HG02981 (cell line): ENCODE data around the gene CCDC142.
A peak's percentile ranks its signal among the peaks of the same experiment; 100 is the strongest.

Experiments used
- ATAC-seq: cut with Tn5 transposase; IDR thresholded peaks from one replicate; pipeline ENCODE4 v1.9.1; 2021; ENCODE audit warnings: mild to moderate bottlenecking, moderate library complexity; ENCODE audit not compliant: unreplicated experiment

CCDC142 gene

DNA sequence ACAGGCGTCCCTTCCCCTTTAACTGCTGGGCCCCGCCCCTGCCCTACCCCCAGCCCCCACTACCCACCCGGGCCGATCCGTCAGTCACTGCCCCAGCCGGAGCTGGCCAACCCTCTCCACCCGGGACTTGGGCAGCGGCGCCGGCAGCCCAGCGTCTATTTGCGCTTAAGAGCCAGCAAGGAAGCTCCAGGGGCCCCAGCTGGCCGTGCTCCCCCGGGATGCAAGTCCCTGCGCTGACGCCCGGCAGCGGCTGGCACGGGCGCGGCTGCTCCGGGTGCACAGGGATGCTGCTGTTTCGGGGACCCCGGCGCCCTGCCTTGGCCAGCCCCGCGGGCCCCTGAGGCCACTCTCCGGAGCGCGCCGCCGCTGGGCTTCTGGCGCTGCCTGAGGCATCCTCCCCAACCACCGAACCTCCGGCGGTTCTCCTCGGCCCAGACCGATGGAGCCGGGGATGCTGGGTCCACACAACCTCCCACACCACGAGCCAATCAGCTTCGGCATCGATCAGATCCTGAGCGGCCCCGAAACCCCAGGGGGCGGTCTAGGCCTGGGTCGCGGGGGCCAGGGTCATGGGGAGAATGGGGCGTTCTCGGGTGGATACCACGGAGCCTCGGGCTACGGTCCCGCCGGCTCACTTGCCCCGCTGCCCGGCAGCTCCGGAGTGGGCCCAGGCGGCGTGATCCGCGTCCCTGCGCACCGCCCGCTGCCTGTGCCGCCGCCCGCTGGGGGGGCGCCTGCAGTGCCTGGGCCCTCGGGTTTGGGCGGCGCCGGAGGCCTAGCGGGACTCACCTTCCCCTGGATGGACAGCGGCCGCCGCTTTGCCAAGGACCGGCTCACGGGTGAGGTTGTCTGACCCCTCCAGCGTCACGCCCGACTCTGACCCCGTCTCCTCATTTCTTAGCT, 31.8 kb upstream of the CCDC142 start, which contains the start of gene TLX2:
Gene TLX2, plus strand, starts transcription at position 83 of the 903 bp plus-strand sequence. Its CDS starts 357 bp downstream, at position 440.
- no peak for ATAC-seq

DNA sequence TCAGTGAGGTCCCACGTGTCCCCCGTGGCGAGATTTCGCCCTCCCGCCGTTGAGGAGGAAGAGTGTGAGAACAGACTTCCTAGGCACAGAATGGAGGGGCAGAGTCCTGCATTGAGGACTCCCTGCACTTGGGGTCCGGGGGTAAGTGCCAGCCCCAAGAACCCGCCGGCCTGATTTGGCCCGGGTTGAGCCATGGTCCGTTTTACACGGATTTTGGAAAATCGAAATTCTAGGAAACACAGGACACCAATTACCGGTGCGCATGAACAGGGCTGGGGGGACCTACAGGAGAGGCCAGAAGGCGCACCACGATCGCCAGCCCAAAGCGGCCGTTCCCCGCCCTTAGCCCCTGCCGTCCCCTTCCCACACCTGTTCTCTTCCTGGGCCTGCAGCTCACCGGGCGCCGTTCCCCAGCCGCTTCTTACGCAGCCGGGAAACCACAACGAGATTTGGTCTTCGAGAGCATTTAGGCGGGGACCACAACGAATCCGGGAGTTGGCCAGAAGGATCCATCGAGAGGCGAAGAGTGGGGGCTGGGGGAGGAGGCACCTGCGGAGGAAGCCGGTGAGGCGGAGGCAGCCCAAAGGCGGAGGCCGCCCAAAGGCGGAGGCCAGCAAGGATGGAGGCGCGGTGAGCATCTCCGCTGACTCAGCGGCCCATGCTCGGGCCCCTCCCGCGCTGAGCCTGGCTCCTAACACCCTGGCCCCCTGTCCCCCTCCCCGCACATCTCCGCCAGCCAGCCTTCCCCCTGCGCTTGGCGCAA, 31.0 kb upstream of the CCDC142 start:
- no peak for ATAC-seq

DNA sequence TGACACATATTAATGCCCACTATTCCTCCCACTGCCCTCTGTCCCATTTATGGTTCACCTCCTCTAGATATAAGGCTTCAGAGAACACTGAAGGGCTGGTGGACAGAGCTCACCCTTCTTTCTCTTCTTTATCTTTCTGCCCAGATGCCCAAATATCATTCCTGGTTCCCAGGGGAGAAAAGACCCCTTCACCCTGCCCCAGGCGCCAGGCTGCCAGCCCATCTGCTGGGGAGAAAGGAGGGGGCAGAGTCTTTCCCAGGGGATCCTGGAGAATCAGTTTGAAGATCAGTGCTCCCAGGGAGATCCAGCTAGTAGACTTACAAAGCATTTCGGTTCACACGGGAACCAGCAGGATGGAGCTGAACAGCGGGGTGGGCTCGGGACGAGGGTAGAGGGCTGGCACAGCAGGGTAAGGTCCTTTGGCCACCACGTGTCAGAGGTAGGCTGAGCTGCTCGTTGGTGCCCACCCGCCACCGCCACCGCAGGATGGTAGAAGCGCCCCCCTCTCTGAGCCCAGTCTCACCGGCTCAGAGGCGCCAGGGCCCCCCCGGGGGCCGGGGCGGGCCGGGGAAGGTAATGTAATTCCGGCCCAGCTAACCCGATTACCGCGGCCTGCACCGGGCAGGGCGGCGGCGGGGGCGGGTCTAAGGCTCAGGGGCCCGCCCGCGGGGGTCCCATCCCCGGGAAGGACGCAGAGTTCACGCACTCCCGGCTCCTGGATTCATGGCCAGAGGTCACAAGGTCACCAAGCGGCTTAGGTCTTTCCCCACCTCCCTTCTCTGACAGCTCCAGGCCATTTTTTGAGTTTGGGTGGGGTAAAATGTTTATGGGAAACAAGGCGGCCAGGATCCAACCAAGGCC, 30.2 kb upstream of the CCDC142 start:
- ATAC-seq, result no peak

DNA sequence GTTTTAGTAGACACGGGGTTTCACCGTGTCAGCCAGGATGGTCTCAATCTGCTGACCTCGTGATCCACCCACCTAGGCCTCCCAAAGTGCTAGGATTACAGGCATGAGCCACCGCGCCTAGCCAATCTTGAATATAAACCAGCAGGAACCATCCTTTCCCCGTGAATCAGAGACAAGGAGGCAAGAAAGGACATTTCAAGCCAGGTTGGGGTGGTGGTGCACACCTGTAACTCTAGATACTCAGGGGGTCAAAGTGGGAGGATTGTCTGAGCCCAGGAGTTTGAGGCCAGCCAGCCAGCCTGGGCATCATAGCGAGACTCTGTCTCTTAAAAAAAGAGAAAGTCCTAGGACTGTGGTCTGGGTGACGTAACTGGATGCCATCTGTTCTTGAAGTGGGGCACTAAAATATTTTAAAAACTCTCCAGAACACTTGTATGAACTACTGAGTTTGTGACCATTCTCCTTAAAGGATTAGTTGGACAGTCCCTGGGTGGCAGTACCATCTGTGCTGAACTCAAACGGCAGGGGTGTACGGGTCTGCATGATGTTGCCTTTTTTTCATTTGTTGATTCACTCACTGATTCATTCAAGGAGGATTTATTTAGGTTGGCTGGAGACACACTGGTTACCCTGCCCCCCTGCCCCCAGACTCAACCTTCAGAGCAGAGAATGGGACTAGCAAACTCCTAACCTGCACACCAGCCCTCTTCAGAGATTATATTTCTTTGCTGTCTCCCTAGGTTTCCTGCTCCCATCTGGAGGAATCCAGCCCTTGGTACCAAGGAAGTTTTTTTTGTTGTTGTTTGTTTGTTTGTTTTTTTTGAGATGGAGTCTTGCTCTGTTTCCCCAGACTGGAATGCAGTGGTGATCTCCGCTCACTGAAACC, 28.5 kb upstream of the CCDC142 start:
- no peak for ATAC-seq

DNA sequence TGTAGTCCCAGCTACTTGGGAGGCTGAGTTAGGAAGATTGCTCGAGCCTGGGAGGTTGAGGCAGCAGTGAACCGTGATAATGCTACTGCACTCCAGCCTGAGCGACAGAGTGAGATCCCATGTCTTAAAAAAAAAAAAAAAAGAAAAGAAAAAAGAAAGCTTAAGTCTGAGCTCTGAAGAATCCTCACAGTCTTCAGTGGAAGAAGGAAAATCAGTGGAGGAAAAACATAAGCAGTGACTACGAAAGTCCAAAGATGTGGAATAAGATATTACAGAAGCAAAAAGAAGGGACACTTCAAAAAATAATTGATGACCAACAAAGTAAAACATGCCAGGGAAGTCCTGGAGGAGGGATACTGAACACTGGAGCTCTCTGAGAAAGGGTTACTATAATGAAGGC, 27.5 kb upstream of the CCDC142 start:
- no peak for ATAC-seq

DNA sequence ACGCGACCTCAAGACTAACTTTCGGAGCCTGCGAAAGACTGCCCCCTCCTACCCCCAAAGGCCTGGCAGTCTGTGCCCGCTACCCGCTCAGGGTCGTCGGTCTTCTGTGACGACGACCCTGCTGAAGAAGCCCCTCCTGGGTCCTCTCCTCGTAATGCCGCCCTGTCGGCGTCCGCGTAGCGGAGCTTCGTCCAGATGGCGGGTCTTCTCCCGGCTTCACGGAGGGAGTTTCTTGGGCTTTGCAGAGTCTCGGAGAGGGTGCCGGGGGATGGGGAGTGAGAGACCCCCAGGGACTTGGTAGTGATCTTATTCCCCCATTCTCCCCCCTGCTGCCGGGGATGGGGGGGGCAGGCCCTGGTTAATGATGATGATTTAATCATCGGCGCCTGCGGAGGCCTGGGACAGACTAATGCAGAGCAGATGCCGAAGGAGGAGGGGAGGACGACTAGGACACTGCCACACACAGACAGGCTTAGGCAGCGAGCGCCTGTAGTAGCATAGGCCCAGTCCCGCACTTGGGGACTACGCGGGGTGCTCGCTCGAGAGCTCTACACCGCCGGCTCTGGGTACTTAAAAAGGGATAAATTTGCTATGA, 25.2 kb upstream of the CCDC142 start:
- no peak for ATAC-seq

DNA sequence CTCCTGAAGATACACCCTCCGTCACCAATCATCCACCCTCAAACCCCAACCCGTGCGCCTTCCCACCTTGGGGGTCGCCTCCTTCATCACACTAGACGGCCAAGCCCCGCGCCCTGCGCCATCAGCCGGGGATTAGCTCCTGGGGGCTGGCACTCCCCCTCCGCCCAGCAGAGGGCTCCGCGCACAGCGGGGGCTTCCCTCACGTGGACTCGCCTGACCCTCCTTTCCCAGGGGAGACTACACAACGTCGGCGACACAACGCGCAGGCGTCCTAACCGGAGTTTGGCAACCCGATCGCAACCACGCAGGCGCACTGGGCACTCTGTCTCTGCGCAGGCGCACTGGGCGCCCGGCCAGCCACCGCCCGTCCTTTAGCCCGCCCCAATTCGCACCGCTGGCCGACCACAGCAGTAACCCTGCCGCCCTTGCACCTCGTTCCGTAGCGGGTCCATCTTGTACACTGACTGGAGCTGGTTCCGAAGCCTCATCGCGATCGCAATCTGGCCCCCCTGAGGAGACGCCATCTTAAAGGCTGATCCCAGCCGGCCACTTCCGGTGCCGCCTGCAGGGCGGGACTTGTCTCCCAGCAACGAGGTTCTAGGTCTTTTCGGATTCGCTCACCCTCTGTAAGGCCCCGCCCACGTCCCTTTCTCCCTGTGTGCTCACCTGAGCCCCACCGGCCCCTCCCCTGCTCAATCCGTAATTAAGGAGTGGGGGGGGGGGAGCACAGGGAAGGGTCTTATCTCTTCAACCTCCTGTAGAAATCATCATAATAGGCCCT, 24.5 kb upstream of the CCDC142 start, which contains the start of gene PCGF1:
Gene PCGF1, minus strand, starts transcription at position 551 of the 781 bp plus-strand sequence. Its CDS starts 27 bp downstream, at position 524.
- peak; percentile 84 for ATAC-seq

DNA sequence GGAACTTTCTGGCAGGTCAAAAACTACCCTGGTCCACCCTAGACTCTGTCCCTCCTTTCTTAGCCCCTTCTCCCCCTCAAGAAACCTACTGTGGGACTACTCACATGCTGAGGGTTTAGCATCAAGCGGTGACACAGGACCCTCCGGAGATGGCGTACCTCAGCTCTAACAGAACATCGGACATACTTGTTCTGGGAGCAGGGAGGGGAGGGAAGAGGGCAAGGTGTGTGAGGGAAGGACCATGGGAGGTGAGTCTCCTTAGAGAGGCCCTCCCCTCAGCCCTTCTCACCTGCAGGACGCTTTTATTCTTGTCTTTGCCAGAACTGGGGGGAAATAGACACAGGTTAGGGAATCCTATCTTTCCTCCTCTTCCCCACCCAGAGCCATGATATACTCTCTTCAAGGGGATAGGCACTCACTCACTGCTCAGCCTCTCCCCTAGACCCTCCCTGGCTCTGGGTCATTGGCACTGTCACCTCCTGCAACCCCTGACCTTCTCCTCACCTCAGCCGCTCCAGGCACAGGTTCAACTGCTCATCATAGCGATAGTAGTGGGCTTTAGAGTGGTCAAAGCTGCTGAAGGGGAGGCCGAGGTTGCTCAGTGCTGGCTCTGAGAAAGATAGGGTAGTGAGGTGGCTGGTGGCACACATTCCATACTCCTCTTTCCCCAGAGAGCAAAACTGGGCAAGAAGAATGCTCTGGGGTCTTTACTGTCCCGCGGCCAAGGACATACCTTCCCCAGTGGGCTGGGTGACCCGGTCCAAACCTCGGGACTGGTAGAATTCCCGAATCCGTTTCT, 22.8 kb upstream of the CCDC142 start:
- ATAC-seq, result no peak

DNA sequence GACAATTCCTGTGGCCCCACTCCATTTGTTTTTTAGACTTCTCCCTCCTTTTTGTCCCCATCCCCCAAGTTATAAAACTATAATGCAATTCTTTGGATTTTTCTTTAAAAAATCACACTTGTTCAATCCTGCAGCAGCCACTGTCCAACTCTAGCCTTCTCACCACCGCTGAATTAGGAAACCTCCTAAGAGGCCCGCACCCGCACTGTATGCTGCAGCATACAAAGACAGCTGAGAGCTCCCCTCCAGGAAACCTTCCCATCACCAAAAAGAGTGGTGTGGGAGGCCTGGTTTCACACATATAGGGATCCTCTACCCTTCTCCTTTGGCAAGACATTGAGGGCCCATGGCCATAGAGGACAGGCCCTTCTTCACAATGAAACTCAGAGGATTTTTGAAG, 21.8 kb upstream of the CCDC142 start:
- no peak for ATAC-seq

DNA sequence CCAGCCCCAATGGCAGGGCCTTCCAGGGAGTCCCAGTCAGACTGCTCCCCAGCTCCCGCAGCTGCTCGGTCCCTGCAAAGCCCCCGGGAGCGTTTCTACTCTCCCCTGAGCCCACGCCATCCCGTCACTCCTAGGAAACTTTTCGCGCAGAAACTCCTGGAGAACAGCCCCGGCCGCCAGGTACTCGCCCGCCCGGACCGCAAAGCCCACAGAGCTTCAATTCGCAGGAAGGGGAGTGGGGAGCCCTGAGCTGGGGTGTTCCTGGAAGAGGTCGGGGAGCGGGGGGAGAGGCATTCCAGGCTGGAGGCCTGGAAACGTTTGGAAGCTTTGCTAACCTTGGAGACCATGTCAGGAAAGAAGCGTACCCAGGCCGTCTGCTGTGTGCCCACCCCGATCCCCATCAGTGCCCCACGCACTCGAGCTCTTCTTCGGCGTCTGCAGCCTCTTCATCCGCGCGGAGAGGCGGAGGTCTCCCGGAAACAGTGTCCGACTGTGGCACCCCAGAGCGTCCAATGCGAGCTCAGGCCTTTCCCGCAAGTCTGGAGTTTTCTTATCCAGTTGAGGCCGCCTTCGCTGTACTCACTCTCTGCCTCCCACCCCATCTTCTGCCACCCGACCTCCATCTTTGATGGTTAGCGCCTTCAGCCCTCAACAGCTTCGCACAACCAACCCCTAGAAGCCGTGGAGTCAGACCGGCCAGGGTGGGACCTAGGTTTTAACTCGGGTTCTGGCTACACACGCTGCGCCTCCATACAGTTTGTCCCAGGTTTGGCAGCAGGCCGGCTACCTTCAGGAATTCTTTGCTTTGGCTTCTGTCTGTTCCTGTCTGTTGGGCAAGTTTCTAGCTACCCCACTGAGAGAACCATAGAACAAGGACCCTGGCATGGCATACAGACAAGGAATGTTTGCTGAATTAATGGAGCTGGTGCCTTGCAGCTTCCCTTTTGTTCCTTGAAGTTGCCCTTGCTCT, 21.0 kb upstream of the CCDC142 start:
- ATAC-seq, result no peak

DNA sequence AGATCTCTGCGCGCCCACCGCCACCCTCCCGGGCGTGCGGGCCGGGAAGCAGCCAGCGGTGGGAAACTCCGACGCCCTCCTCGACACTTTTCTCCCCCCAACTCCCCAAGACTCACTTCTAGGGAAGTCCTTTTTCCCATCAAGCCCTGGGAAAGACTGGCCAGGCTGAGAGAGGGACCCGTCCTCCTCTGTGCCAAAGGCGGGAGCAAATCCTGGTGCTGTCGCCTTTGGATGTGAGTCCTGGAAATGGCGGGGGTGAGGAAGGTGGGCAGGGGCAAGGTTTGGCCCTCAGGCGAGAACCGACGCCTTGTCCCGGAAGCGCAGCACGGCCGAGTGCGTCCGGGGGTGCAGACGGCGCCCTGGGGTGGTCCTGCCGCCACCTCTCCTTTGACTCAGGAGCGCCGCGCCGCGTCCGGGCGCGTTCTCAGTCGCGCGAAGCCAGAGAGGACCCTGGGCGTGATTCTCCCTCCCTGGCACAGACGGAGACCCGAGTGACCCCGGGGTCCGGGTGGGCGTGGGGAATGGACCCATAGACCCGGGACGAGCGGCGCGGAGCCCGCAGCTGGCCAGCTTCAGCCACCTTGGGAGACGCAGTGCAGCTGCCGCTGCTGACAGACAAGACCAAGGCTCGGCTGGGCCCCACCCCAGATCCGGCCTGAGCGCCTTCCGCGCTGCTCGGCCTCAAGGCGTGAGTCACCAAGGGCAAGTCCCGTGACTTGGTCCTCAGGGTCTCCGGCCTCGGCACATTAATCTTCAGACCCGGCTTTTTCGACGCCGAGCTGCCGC, 20.1 kb upstream of the CCDC142 start:
- peak; percentile 35 for ATAC-seq

DNA sequence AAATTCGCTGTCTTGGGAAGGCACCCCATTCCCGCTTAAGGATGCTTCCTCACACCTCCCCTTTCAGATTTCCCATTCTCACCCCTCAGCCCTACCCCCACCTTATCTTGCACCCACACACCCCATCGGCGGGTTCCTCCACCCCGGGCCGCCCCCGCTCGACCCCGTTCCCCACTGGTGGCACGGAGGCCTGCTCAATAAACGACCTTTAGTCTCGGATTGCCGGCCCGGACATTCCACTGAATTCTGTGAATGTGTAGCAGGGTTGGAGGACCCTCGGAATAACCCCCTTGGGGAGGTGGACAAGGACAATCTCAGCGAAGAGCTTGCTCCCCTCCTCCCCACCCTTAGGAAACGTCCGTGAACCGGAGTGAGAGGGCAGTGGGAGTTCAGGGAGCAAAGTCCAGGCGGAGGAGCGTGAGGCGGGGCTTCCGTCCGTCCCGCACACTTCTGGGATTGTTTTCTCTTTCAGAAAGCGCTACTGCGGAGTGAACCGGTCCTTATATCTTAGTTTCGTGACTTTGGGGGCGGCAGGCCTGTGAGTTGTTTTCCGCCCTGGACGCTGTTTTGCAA, 19.4 kb upstream of the CCDC142 start:
- no peak for ATAC-seq

DNA sequence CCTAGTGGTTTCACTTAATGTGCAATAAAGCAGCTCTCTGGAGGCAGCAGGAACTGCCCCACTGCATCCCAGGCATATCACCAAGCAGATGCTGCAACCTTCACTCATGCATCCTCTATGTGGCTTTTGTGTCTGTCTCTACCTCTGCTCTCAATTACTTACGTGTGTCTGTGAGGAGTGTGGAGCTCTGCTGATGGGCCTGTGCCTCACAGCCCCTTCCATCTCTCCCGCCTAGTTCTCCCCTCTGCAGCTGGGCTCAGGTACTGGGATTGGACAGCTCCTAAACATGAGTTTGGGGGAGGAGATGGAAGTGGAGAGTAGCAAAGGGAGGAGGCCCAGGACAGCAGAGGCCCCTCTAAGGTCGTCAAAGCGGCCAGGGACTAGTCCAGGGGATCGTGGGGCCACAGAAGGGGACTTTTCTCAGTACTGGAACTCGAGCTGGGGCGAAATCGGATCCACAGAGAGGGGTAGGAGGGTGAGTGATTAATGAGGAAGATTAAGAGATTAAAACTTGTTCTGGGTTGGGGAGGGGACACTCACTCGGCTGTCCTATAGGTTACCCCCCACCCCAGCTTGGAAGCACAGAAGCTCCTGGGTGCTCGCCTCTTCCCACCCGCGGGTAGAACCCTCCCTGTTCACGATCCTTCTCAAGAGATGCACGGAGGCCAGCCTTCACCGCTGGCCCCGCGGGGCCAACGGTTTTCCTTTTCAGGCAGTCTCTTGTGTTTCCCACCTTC, 18.7 kb upstream of the CCDC142 start:
- no peak for ATAC-seq

DNA sequence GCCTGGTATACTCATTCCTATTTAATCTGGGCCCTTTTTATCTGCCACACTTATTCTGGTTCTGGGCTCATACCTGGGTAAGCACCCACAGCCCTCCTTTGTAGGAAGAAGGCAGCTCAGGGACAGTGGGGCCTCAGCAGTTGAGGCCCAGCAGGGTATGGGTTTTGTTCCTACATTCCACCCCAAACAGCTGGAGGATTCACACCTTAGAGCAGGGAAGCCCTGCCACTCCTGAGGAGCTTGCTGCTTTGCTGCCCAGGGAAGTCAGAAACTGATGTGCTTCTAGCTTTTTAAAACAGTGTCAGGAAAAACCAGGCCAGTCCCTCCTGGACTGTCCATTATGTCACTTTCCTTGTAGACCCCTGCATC, 17.8 kb upstream of the CCDC142 start:
- no peak for ATAC-seq

DNA sequence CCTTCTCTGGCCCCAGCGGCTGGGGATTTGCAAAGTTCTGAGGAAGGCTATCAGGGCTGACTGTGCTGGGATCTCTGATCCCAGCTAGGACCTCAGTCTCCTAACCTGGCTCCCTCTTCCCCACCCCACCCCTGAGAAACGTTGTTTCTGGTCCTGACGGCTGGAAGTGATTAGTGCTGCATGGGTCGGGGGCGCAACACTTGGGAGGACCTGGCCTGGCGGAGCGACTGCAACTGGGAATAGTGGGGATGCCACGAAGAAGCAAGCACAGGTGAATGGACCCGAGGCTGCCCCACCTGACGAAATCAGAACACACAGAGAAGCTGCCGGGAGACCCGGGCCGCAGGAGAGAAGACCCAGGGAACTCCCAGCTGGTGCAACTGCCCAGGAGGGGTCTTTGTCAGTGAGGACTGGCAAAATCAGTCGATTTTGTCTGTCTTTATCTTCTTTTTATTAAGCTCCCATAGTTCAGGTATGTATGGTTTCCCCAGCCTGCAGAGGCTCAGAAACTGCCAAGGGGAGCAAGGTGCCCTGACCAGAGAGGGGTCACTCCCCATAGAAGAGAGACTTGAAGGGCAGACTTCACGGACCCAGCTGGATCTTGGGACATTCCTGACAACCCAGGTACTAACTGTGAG, 17.3 kb upstream of the CCDC142 start:
- ATAC-seq, result no peak
